CD4-positive, alpha-beta T cell treated with Interleukin-4 for 1 hour (primary cell): ENCODE data around the gene KRTAP29-1.
"Not testable (repeated sequence)": the region's sequence is repeated elsewhere in the genome, so short reads cannot be mapped to it uniquely, and the experiment has no call there.

Source experiments
- DNase-seq, 2 donors: peaks; one replicate each; pipeline ENCODE4 v3.0.0-alpha.2; 2020 to 2022

The KRTAP29-1 gene

DNA sequence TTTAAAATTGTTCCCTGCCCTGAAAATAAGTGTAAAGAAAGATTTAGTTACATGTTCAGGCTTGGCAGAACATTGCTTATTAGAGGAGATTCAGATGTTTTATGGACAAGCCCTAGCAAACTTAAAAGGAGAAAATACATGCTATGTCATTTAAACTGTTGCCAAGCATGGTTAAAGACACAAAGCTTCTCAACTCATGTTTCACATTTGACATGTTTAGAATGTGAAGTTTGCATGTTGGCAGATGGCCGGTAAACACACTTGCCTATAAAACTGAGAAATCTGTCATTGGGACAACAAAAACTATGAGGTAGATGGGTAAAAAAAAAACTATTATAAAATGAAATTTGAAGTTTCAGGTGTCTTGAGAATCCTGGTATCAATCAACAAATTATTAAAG, 5.8 kb downstream of the KRTAP29-1 start:
- no peak for DNase-seq

- no peak for DNase-seq
Measured at GRCh38 chr17:41294016-41294415, 8.6 kb downstream of the KRTAP29-1 start.

DNA sequence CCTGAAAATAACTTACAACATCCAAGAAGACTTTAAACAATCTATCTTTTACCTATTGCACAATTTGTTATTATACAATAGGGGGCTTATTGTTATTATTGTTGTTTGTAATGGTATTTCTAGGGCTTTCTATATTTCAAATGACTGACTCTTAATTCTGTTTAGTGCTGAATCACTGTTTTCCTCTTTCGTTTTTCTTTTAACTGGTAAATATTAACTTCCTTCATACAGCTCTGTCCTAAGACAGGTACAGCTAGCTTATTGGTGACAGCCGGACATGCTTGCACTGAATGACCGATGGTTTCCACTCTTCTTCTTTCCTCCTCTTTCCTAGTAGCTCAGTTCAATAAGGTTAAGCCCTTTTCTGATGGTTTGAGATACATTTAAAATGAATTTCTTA, 15.6 kb downstream of the KRTAP29-1 start:
- DNase-seq, result no peak

GRCh38 chr17:41284546-41284945, 18.1 kb downstream of the KRTAP29-1 start:
- DNase-seq, result no peak

DNA sequence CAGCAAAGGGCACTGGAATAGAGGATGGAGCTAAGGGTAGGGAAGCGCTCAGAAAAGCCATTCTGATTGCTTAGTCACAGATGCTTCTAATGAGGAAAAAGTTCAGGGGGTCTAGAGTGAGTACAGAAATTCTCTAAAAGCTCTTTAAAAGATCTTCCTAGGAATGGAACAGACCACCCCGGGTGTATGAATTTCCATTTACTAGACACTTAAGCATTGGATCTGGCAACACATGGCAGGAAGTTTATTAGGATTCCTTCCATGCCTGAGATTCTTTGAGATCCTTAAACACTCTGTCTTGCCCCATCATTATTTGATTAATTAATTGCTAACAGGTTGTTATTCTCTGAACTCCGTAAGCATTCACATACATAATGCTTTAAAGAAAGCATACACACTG, 18.6 kb downstream of the KRTAP29-1 start:
- no peak for DNase-seq

GRCh38 chr17:41278176-41278955, 24.3 kb downstream of the KRTAP29-1 start:
- DNase-seq, result no peak

GRCh38 chr17:41275648-41276190, 26.9 kb downstream of the KRTAP29-1 start, which contains the start of gene KRTAP9-7:
Gene KRTAP9-7 (plus strand): TSS chr17:41275698. CDS start chr17:41275698, 0 bp downstream.
- DNase-seq, result not testable (repeated sequence)

GRCh38 chr17:41271858-41272257, 30.8 kb downstream of the KRTAP29-1 start:
- DNase-seq, result no peak

- DNase-seq, result not testable (repeated sequence)
Measured at GRCh38 chr17:41271323-41271722, 31.3 kb downstream of the KRTAP29-1 start.

DNA sequence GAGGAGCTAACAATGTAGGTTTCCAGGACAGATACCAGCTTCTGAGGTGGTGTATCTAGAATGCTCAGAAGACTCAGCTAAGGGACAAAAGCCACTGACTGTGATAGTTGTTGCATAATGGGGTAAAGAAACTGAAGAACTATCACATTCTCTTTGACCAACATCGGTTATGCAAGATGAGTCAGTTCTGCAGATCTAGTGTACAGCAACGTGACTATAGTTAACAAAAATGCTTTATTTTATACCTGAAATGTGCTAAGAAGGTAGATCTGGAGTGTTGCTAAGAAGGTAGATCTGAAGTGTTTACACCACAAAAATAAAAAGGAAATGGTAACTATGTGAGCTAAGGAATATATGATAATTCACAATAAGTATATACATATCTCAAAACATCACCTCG, 34.9 kb downstream of the KRTAP29-1 start:
- no peak for DNase-seq

GRCh38 chr17:41265078-41265477, 37.6 kb downstream of the KRTAP29-1 start, which contains the start of gene KRTAP9-6:
Gene KRTAP9-6 (plus strand): TSS chr17:41265378. CDS start chr17:41265378, 0 bp downstream.
- no peak for DNase-seq

- no peak for DNase-seq
Measured at GRCh38 chr17:41264599-41264998, 38.1 kb downstream of the KRTAP29-1 start.

DNA sequence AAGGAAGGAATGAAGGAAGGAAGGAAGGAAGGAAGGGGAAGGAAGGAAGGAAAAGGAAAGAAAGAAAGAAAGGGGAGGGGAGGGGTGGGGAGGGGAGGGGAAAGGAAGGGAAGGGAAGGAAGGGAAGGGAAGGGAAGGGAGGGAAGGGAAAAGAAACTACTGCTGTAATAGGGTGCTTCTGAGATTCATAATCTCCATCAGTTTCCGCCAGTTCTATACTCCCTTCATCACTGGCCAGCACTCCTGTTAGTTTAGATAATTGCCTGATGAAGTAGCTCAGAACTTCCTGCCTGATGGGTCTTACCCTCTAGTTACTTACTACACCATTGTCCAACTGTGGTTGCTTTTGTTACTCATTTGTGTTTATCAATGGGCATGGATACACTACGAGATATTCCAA, 39.4 kb downstream of the KRTAP29-1 start:
- DNase-seq, result no peak

- no peak for DNase-seq
Measured at GRCh38 chr17:41258406-41258805, 44.2 kb downstream of the KRTAP29-1 start.

GRCh38 chr17:41256291-41256685, 46.4 kb downstream of the KRTAP29-1 start:
- no peak for DNase-seq

DNA sequence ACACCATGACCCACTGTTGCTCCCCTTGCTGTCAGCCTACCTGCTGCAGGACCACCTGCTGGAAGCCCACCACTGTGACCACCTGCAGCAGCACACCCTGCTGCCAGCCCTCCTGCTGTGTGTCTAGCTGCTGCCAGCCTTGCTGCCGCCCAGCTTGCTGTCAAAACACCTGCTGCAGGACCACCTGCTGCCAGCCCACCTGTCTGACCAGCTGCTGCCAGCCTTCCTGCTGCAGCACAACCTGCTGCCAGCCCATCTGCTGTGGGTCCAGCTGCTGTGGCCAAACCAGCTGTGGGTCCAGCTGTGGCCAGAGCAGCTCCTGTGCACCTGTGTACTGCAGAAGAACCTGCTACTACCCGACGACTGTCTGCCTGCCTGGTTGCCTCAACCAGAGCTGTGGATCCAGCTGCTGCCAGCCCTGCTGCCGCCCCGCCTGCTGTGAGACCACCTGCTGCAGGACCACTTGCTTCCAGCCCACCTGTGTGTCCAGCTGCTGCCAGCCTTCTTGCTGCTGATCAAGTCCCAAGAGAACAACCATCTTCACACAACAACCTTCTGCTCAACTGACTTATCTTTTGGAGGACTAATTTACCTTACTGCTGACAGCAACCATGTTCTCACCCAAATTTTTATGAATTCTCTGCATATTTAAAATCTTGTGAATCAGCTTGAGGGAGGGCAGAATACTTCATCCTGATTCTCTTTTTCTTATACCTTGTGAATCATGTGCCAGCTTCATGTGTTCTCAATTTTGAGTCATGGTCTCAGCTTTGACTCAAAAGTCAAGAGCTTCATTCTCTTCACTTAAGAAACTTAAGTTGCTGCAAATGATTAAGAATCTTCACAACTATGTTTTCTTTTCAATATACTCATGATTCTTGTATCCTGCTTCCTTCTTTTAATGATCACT, 47.0 kb downstream of the KRTAP29-1 start, which contains the start of gene KRTAP9-9:
Gene KRTAP9-9, plus strand, starts transcription at position 4 of the 910 bp plus-strand sequence.
- not testable (repeated sequence) for DNase-seq

GRCh38 chr17:41254861-41255260, 47.8 kb downstream of the KRTAP29-1 start:
- DNase-seq, result no peak
